GM10266 (cell line): Measurements from ENCODE around the gene SUN5.

Experiments
- DNase-seq: peaks from one replicate; pipeline ENCODE4 v3.0.0; 2012; ENCODE audit errors: extremely low spot score
- CTCF ChIP-seq: IDR thresholded peaks from 2 replicates; pipeline ENCODE4 v1.5.1; 2012; ENCODE audit warnings: mild to moderate bottlenecking, low read depth; ENCODE audit not compliant: control insufficient read depth, insufficient read depth; ENCODE audit errors: missing control alignments

Gene SUN5

GRCh38 chr20:32997431-32997830, 6.8 kb downstream of the SUN5 start:
- no peak for TF ChIP-seq CTCF
- DNase-seq = no peak

DNA sequence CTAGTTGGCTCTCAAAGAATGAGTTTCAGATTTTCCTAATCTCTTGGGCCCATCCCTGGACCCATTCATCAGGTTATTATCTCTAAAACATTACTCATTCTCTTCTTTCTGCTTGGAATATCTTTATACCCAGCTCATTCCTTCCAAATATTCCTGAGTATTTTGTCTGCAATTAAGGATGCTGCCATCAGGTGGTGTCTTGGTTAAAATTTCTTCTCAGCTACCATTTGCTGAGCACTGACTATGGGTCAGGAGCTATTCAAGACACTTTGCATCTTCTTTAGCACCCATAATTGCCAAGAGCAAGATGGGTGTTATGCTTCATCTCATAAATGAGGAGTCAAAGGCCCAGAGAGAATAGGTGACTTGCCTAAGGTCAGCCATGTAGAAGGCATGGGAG, 8.4 kb downstream of the SUN5 start:
- no peak for DNase-seq
- TF ChIP-seq CTCF = no peak

DNA sequence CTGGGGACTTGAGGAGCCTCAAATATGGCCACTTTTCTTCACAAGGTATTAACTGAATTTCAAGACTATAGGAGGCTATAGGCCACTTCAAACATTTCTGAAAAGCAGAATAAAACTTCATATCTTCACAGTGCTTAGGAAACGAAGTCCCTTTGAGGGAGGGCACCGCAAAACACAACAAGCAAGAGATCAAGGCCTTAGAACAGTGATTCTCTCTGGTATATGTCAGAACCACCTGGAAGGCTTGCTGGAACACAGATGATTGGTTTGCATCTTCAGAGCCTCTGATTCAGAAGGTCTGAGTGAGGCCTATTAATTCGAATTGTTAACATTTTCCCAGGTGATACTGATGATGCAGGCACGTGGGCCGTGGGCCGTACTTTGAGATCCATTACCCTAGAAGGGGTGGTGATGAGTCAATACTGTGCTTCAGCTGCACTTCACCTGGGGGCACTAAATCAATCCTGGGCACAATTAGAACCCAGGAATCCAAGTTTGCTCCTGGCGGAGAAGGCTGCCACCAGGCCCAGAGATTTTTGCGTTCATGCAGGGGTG, 10.7 kb downstream of the SUN5 start:
- TF ChIP-seq CTCF = no peak
- DNase-seq = no peak

GRCh38 chr20:32991792-32992641, 12.2 kb downstream of the SUN5 start:
- no peak for TF ChIP-seq CTCF
- no peak for DNase-seq

GRCh38 chr20:32991383-32991782, 12.8 kb downstream of the SUN5 start:
- no peak for TF ChIP-seq CTCF

GRCh38 chr20:32990426-32990825, 13.8 kb downstream of the SUN5 start:
- no peak for DNase-seq
- no peak for TF ChIP-seq CTCF

More at GRCh38 chr20:32991383-32991782, 12.8 kb downstream of the SUN5 start:
- no peak for DNase-seq
